ENCODE measurements around the gene FBXL15.

DNA sequence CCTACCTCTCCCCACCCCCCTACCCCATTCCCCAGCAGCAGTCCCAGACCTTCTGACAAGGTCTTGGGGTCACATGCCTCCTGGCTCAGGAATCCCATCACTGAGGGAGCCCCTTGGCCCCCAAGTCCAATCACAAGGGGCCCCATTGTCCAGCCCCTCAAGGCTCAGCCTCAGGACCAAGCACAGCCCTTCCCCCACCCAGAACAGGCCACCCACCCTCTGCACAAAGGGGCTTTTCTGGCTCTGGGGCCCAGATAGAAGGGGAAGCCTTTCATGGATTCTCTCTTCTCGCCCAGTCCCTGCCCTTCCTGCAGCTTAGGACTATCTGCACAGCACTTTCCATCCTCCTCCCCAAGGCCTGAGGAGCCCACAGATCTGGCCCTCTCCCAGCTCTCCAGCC lies 4.8 kb downstream of the FBXL15 start:
- TF ChIP-seq TAF1 (IDR thresholded peaks at IDR 0.05; ENCODE audit: borderline replicate concordance, insufficient read depth, low read length) = no peak
- TF ChIP-seq SIN3A (IDR thresholded peaks at IDR 0.05; ENCODE audit: borderline replicate concordance, insufficient read depth, low read length) = no peak
- no peak for TF ChIP-seq POLR2AphosphoS5 (IDR thresholded peaks at IDR 0.05; ENCODE audit: low read depth, low read length)

Data from PFSK-1 (cell line).